ENCODE measurements around the gene SETD1B. TPM values are rescaled to one million over a fixed set of nuclear protein-coding genes. Genes with fewer than 3 reads are reported as not detected.

SETD1B gene
- polyA plus RNA-seq, 1 donor from 2014 or later = 2.6 TPM

DNA sequence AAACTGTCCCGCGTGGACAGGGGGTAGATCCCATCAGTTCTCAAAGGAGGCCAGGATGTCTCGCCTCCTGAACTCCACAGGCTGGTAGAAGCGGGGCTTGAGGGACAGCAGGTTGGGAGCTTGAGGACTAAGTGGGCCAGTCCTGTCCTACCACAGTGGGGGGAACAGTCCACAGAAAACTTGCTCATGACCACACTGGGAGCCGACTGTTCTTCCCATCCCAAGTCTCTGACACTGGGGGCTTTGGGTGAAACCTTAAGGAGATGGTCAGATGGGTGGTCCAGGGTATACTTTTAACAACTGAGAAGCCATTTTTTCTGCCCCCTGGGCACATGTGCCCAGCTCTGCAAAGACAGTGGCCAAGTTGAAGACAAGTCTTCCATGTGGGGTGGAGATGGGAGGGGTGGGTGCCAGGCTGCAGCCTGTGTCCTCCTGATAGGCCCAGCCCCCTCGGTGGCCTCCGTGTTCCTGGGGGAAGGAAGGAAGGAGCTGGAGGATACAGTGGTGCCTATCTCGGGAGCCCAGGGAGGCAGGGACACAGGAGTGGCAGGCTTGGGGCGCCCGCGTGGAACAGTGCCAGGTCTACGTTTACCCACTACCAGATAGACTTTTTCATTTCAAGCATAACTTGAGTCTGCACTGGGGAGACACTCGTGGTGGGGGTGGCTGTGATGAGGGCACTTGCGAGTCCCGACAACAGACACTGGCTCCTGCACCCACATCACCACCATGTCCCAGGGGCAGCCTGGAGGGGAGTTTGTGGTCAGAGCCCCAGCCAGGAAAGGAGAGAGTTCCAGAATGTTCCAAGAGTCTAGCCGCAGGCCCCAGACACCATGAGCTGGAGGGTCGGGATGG, 25.0 kb upstream of the SETD1B start:
- Histone ChIP-seq H3K9ac (ENCODE audit: low read length) (no peak overlapping the region), H3F3A (ENCODE audit: insufficient read depth, low read length, poor library complexity, severe bottlenecking) (no peaks in the 10 kb centered on the region), H3K27ac (ENCODE audit: low read length) (no peak overlapping the region), H3K27me3 (ENCODE audit: insufficient read depth, low read depth, low read length) (no peaks in the 10 kb centered on the region), H3K4me2 (ENCODE audit: low read length) (no peak overlapping the region), H3K79me2 (replicated peaks; ENCODE audit: insufficient read depth, low read length) (no peaks in the 10 kb centered on the region), H3K9me2 (ENCODE audit: insufficient read depth, low read length) (no peaks in the 10 kb centered on the region), H2AFZ (ENCODE audit: low read depth, low read length) (no peak overlapping the region), H3K36me3 (ENCODE audit: insufficient read depth, low read length) (no peaks in the 10 kb centered on the region), H4K20me1 (ENCODE audit: insufficient read depth) (no peaks in the 10 kb centered on the region), H3K9me3 (ENCODE audit: low read length) (no peaks in the 10 kb centered on the region), H3K4me3 (ENCODE audit: low read length) (no peak overlapping the region)
- TF ChIP-seq, protein P1, sequence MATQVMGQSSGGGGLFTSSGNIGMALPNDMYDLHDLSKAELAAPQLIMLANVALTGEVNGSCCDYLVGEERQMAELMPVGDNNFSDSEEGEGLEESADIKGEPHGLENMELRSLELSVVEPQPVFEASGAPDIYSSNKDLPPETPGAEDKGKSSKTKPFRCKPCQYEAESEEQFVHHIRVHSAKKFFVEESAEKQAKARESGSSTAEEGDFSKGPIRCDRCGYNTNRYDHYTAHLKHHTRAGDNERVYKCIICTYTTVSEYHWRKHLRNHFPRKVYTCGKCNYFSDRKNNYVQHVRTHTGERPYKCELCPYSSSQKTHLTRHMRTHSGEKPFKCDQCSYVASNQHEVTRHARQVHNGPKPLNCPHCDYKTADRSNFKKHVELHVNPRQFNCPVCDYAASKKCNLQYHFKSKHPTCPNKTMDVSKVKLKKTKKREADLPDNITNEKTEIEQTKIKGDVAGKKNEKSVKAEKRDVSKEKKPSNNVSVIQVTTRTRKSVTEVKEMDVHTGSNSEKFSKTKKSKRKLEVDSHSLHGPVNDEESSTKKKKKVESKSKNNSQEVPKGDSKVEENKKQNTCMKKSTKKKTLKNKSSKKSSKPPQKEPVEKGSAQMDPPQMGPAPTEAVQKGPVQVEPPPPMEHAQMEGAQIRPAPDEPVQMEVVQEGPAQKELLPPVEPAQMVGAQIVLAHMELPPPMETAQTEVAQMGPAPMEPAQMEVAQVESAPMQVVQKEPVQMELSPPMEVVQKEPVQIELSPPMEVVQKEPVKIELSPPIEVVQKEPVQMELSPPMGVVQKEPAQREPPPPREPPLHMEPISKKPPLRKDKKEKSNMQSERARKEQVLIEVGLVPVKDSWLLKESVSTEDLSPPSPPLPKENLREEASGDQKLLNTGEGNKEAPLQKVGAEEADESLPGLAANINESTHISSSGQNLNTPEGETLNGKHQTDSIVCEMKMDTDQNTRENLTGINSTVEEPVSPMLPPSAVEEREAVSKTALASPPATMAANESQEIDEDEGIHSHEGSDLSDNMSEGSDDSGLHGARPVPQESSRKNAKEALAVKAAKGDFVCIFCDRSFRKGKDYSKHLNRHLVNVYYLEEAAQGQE (IDR thresholded peaks at IDR 0.05; ENCODE audit: borderline replicate concordance) = no peak
- TF ChIP-seq EP300 (conservative IDR thresholded peaks at IDR 0.05; ENCODE audit: poor library complexity, severe bottlenecking) = no peak
- TF ChIP-seq TAF1 (IDR thresholded peaks at IDR 0.05; ENCODE audit: low read depth) = no peak
- no peak for TF ChIP-seq RAD21 (conservative IDR thresholded peaks at IDR 0.05)
- no peak for TF ChIP-seq POLR2AphosphoS5 (IDR thresholded peaks at IDR 0.05)
- TF ChIP-seq SMC3 (conservative IDR thresholded peaks at IDR 0.05; ENCODE audit: poor library complexity) = no peak
- no peak for TF ChIP-seq MXI1 (conservative IDR thresholded peaks at IDR 0.05; ENCODE audit: poor library complexity, severe bottlenecking)
- TF ChIP-seq, protein P2, sequence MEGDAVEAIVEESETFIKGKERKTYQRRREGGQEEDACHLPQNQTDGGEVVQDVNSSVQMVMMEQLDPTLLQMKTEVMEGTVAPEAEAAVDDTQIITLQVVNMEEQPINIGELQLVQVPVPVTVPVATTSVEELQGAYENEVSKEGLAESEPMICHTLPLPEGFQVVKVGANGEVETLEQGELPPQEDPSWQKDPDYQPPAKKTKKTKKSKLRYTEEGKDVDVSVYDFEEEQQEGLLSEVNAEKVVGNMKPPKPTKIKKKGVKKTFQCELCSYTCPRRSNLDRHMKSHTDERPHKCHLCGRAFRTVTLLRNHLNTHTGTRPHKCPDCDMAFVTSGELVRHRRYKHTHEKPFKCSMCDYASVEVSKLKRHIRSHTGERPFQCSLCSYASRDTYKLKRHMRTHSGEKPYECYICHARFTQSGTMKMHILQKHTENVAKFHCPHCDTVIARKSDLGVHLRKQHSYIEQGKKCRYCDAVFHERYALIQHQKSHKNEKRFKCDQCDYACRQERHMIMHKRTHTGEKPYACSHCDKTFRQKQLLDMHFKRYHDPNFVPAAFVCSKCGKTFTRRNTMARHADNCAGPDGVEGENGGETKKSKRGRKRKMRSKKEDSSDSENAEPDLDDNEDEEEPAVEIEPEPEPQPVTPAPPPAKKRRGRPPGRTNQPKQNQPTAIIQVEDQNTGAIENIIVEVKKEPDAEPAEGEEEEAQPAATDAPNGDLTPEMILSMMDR (IDR thresholded peaks at IDR 0.05; ENCODE audit: poor library complexity, severe bottlenecking) = no peak
- TF ChIP-seq EZH2 (IDR thresholded peaks at IDR 0.05; ENCODE audit: borderline replicate concordance, insufficient read depth, low read length, poor library complexity, severe bottlenecking) = no peak

DNA sequence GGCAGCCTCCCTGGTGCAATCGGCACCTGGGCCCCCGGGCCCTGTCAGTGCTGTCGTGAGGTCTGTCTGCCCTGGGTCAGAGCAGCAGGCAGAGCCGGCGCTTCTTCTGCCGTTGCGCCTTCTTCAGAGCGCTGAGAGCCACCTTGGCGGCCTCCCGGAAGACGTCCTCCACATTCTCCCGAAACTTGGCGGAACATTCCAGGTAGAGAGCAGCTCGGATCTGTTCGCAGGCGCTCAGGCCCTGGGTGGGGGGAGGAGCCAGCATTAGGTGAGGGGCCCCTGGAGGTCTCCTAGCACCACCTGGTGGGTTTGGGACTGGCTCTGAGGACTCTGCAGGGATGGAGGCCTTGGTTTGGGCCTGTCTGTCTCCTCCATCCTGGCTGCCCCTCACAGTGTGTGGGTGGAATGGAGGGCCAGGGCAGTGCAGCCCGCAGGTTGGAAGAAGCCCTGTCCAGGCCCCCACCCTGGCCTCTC, 24.4 kb upstream of the SETD1B start:
- Histone ChIP-seq H3K27me3 (ENCODE audit: insufficient read depth, low read depth, low read length) (no peaks in the 10 kb centered on the region), H3K36me3 (ENCODE audit: insufficient read depth, low read length) (no peaks in the 10 kb centered on the region), H3K9me3 (ENCODE audit: low read length) (no peaks in the 10 kb centered on the region), H2AFZ (ENCODE audit: low read depth, low read length) (no peak overlapping the region), H3K9me2 (ENCODE audit: insufficient read depth, low read length) (no peaks in the 10 kb centered on the region), H3K4me3 (ENCODE audit: low read length) (no peak overlapping the region), H4K20me1 (ENCODE audit: insufficient read depth) (no peaks in the 10 kb centered on the region), H3K9ac (ENCODE audit: low read length) (no peak overlapping the region), H3K79me2 (replicated peaks; ENCODE audit: insufficient read depth, low read length) (no peaks in the 10 kb centered on the region), H3F3A (ENCODE audit: insufficient read depth, low read length, poor library complexity, severe bottlenecking) (no peaks in the 10 kb centered on the region), H3K4me2 (ENCODE audit: low read length) (no peak overlapping the region), H3K27ac (ENCODE audit: low read length) (no peak overlapping the region)
- TF ChIP-seq EP300 (conservative IDR thresholded peaks at IDR 0.05; ENCODE audit: poor library complexity, severe bottlenecking) (no peak), MXI1 (conservative IDR thresholded peaks at IDR 0.05; ENCODE audit: poor library complexity, severe bottlenecking) (no peak)

Data from neural cell (in vitro differentiated cells).